Osteocyte (in vitro differentiated cells): ENCODE data around the gene SH3RF3. TPM values are rescaled to one million over a fixed set of nuclear protein-coding genes. Genes with fewer than 3 reads are reported as not detected.

ENCODE experiments used
- DNase-seq: peaks from one replicate; pipeline ENCODE4 v3.0.0; 2021; ENCODE audit warnings: mixed read lengths; ENCODE audit not compliant: unreplicated experiment; ENCODE audit errors: extremely low spot score
- H3K27ac Mint-ChIP-seq: one replicate; pipeline ENCODE4 v1.8.0; 2021; ENCODE audit warnings: mild to moderate bottlenecking, mixed read lengths; ENCODE audit not compliant: unreplicated experiment
- H3K27me3 Mint-ChIP-seq: one replicate; pipeline ENCODE4 v1.8.0; 2021; ENCODE audit warnings: mixed read lengths; ENCODE audit not compliant: unreplicated experiment
- H3K36me3 Mint-ChIP-seq: one replicate; pipeline ENCODE4 v1.8.0; 2021; ENCODE audit warnings: mixed read lengths; ENCODE audit not compliant: unreplicated experiment
- H3K4me1 Mint-ChIP-seq: one replicate; pipeline ENCODE4 v1.8.0; 2021; ENCODE audit warnings: mixed read lengths; ENCODE audit not compliant: unreplicated experiment
- H3K4me3 Mint-ChIP-seq: one replicate; pipeline ENCODE4 v1.8.0; 2021; ENCODE audit warnings: mild to moderate bottlenecking, moderate library complexity, mixed read lengths; ENCODE audit not compliant: unreplicated experiment
- H3K9me3 Mint-ChIP-seq: one replicate; pipeline ENCODE4 v1.8.0; 2021; ENCODE audit warnings: mixed read lengths; ENCODE audit not compliant: unreplicated experiment
- CTCF ChIP-seq: fragments of 200-600 bp; sonication (generic); IDR thresholded peaks from 2 replicates; pipeline ENCODE4 v1.5.0; 2021; ENCODE audit warnings: antibody characterized with exemption, mild to moderate bottlenecking, moderate library complexity
- total RNA-seq: library from RNA; stranded (reverse); gene quantifications from 2 replicates; pipeline ENCODE4 v1.2.1, GENCODE V29; 2021

Gene SH3RF3
- total RNA-seq, 1 donor from 2014 or later: 79.4 TPM

- no peak overlapping the region for H3K4me3 Mint-ChIP-seq
- peaks cover 2% of the 10 kb centered on the region for H3K36me3 Mint-ChIP-seq
- no peaks in the 10 kb centered on the region for H3K27me3 Mint-ChIP-seq
- H3K27ac Mint-ChIP-seq: no peak overlapping the region
- no peaks in the 10 kb centered on the region for H3K9me3 Mint-ChIP-seq
- no peak for TF ChIP-seq CTCF
- DNase-seq: no peak
- peaks cover 71% of the 10 kb centered on the region for H3K4me1 Mint-ChIP-seq
Measured at GRCh38 chr2:109196081-109196875, 67.3 kb downstream of the SH3RF3 start.

GRCh38 chr2:109197491-109198418 lies 68.8 kb downstream of the SH3RF3 start:
- DNase-seq: no peak
- Mint-ChIP-seq H3K4me3 (no peak overlapping the region), H3K4me1 (peaks cover 76% of the 10 kb centered on the region), H3K36me3 (peaks cover 3% of the 10 kb centered on the region), H3K27me3 (no peaks in the 10 kb centered on the region), H3K9me3 (no peaks in the 10 kb centered on the region), H3K27ac (no peak overlapping the region)
- TF ChIP-seq CTCF: no peak

- H3K36me3 Mint-ChIP-seq: peaks cover 5% of the 10 kb centered on the region
- DNase-seq: no peak
- peaks cover 74% of the 10 kb centered on the region for H3K4me1 Mint-ChIP-seq
- H3K9me3 Mint-ChIP-seq: no peaks in the 10 kb centered on the region
- no peak overlapping the region for H3K4me3 Mint-ChIP-seq
- no peak for TF ChIP-seq CTCF
- H3K27ac Mint-ChIP-seq: no peak overlapping the region
- H3K27me3 Mint-ChIP-seq: no peaks in the 10 kb centered on the region
Measured at GRCh38 chr2:109199790-109200189, 70.8 kb downstream of the SH3RF3 start.

- Mint-ChIP-seq H3K4me1 (peaks cover 69% of the 10 kb centered on the region), H3K27me3 (no peaks in the 10 kb centered on the region), H3K9me3 (no peaks in the 10 kb centered on the region), H3K4me3 (no peak overlapping the region), H3K27ac (peak overlapping the region; percentile 73), H3K36me3 (peaks cover 5% of the 10 kb centered on the region)
- DNase-seq: no peak
- TF ChIP-seq CTCF: no peak
Measured at GRCh38 chr2:109200616-109201464, 71.8 kb downstream of the SH3RF3 start.
